SK-N-SH treated with all-trans-retinoic acid at 6 μM for 48 hours (cell line): ENCODE measurements around the gene KRT71.

Source experiments
- ATAC-seq: fragments of 200-7000 bp; cut with Tn5 transposase; 3 replicates; pipeline ENCODE4 v1.9.1; 2020; ENCODE audit warnings: mild to moderate bottlenecking, moderate library complexity
- ARNTL ChIP-seq: fragments of 450-650 bp; formaldehyde crosslinking; IDR thresholded peaks from 2 replicates; pipeline ENCODE4 v1.5.0; 2020; ENCODE audit warnings: low read depth, mild to moderate bottlenecking, moderate library complexity, borderline replicate concordance
- BACH2 ChIP-seq: fragments of 250-450 bp; sonication (Bioruptor Pico); IDR thresholded peaks from 2 replicates; pipeline ENCODE4 v1.9.0; 2021; ENCODE audit warnings: mild to moderate bottlenecking, borderline replicate concordance
- CSDC2 ChIP-seq: fragments of 250-450 bp; sonication (Bioruptor Pico); IDR thresholded peaks from 2 replicates; pipeline ENCODE4 v1.5.0; 2020; ENCODE audit warnings: mild to moderate bottlenecking, moderate library complexity
- ESRRG ChIP-seq: fragments of 250-450 bp; sonication (Bioruptor Pico); IDR thresholded peaks from 2 replicates; pipeline ENCODE4 v1.6.1; 2021; ENCODE audit warnings: mild to moderate bottlenecking
- ISL1 ChIP-seq: fragments of 250-450 bp; sonication (Bioruptor Pico); IDR thresholded peaks from 2 replicates; pipeline ENCODE4 v2.1.2; 2022; ENCODE audit warnings: mild to moderate bottlenecking, moderate library complexity
- OSR1 ChIP-seq: fragments of 250-450 bp; sonication (Bioruptor Pico); IDR thresholded peaks from 2 replicates; pipeline ENCODE4 v1.8.0; 2022; ENCODE audit warnings: moderate library complexity, mild to moderate bottlenecking, inconsistent platforms
- PPARA ChIP-seq: fragments of 250-450 bp; sonication (Bioruptor Pico); IDR thresholded peaks from 2 replicates; pipeline ENCODE4 v1.5.0; 2020; ENCODE audit warnings: mild to moderate bottlenecking, borderline replicate concordance
- RARB ChIP-seq: fragments of 250-450 bp; sonication (Bioruptor Pico); IDR thresholded peaks from 2 replicates; pipeline ENCODE4 v1.8.0; 2021; ENCODE audit warnings: mild to moderate bottlenecking, moderate library complexity
- SNAI2 ChIP-seq: fragments of 250-450 bp; sonication (Bioruptor Pico); IDR thresholded peaks from 2 replicates; pipeline ENCODE4 v1.5.0; 2020; ENCODE audit warnings: mild to moderate bottlenecking, moderate library complexity
- TCF4 ChIP-seq: fragments of 250-450 bp; sonication (Bioruptor Pico); IDR thresholded peaks from 2 replicates; pipeline ENCODE4 v1.8.0; 2021; ENCODE audit warnings: mild to moderate bottlenecking, moderate library complexity, borderline replicate concordance
- ZFP3 ChIP-seq: fragments of 250-450 bp; sonication (Bioruptor Pico); IDR thresholded peaks from 2 replicates; pipeline ENCODE4 v1.5.0; 2020; ENCODE audit warnings: mild to moderate bottlenecking, moderate library complexity
- ZFP30 ChIP-seq: fragments of 450-650 bp; formaldehyde crosslinking; IDR thresholded peaks from 2 replicates; pipeline ENCODE4 v1.5.0; 2022; ENCODE audit warnings: mild to moderate bottlenecking, moderate library complexity
- ZNF565 ChIP-seq: fragments of 450-650 bp; formaldehyde crosslinking; conservative IDR thresholded peaks from 2 replicates; pipeline ENCODE4 v1.5.0; 2020; ENCODE audit warnings: low read depth, mild to moderate bottlenecking, moderate library complexity
- ZNF70 ChIP-seq: fragments of 450-650 bp; formaldehyde crosslinking; IDR thresholded peaks from 2 replicates; pipeline ENCODE4 v1.5.0; 2020; ENCODE audit warnings: mild to moderate bottlenecking, moderate library complexity
- ZNF8 ChIP-seq: fragments of 450-650 bp; formaldehyde crosslinking; IDR thresholded peaks from 2 replicates; pipeline ENCODE4 v1.5.0; 2020; ENCODE audit warnings: mild to moderate bottlenecking, moderate library complexity
- TF ChIP-seq, protein P1 (sequence below): fragments of 250-450 bp; sonication (Bioruptor Pico); IDR thresholded peaks from 2 replicates; pipeline ENCODE4 v1.5.1; 2020; ENCODE audit warnings: low read depth, mild to moderate bottlenecking, moderate library complexity
- TF ChIP-seq, protein P2 (sequence below): fragments of 250-450 bp; sonication (Bioruptor Pico); IDR thresholded peaks from 2 replicates; pipeline ENCODE4 v1.8.0; 2021; ENCODE audit warnings: low read depth, mild to moderate bottlenecking, moderate library complexity, borderline replicate concordance
- TF ChIP-seq, protein P3 (sequence below): fragments of 250-450 bp; sonication (Bioruptor Pico); IDR thresholded peaks from 2 replicates; pipeline ENCODE4 v1.5.1; 2021; ENCODE audit warnings: mild to moderate bottlenecking, moderate library complexity
- TF ChIP-seq, protein P4 (sequence below): fragments of 250-450 bp; sonication (Bioruptor Pico); IDR thresholded peaks from 2 replicates; pipeline ENCODE4 v1.8.0; 2020; ENCODE audit warnings: mild to moderate bottlenecking, moderate library complexity, borderline replicate concordance
- TF ChIP-seq, protein P5 (sequence below): fragments of 250-450 bp; sonication (Bioruptor Pico); IDR thresholded peaks from 2 replicates; pipeline ENCODE4 v1.5.0; 2020; ENCODE audit warnings: mild to moderate bottlenecking, moderate library complexity

Gene KRT71

DNA sequence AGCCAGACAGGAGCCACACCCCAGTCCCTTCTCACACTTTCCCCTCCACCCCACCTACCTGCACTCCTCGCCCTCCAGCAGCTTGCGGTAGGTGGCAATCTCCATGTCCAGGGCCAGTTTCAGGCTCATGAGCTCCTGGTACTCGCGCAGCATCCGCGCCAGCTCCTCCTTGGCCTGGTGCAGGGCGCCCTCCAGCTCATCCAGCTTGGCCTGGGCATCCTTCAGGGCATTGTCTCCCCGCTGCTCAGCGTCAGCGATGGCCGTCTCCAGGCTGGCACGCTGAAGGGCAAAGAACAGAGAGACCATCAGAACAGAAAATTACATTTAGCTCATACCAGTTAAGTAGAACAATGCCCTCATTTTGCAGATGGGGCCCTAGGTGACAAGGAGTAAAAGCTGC is 15.2 kb upstream of the KRT71 start:
- no peak for ATAC-seq
- TF ChIP-seq ARNTL (CRISPR knock-in tag) (no peak), CSDC2 (no peak), ZFP3 (CRISPR knock-in tag) (no peak), BACH2 (CRISPR knock-in tag) (no peak), ZFP30 (CRISPR knock-in tag) (no peak), RARB (CRISPR knock-in tag) (no peak), OSR1 (CRISPR knock-in tag) (no peak), PPARA (CRISPR knock-in tag) (no peak), ESRRG (CRISPR knock-in tag) (no peak), SNAI2 (CRISPR knock-in tag) (no peak)
- TF ChIP-seq, protein P1, sequence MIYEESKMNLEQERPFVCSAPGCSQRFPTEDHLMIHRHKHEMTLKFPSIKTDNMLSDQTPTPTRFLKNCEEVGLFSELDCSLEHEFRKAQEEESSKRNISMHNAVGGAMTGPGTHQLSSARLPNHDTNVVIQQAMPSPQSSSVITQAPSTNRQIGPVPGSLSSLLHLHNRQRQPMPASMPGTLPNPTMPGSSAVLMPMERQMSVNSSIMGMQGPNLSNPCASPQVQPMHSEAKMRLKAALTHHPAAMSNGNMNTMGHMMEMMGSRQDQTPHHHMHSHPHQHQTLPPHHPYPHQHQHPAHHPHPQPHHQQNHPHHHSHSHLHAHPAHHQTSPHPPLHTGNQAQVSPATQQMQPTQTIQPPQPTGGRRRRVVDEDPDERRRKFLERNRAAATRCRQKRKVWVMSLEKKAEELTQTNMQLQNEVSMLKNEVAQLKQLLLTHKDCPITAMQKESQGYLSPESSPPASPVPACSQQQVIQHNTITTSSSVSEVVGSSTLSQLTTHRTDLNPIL (CRISPR knock-in tag): no peak
- TF ChIP-seq, protein P2, sequence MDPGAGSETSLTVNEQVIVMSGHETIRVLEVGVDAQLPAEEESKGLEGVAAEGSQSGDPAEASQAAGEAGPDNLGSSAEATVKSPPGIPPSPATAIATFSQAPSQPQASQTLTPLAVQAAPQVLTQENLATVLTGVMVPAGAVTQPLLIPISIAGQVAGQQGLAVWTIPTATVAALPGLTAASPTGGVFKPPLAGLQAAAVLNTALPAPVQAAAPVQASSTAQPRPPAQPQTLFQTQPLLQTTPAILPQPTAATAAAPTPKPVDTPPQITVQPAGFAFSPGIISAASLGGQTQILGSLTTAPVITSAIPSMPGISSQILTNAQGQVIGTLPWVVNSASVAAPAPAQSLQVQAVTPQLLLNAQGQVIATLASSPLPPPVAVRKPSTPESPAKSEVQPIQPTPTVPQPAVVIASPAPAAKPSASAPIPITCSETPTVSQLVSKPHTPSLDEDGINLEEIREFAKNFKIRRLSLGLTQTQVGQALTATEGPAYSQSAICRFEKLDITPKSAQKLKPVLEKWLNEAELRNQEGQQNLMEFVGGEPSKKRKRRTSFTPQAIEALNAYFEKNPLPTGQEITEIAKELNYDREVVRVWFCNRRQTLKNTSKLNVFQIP: no peak
- TF ChIP-seq, protein P3, sequence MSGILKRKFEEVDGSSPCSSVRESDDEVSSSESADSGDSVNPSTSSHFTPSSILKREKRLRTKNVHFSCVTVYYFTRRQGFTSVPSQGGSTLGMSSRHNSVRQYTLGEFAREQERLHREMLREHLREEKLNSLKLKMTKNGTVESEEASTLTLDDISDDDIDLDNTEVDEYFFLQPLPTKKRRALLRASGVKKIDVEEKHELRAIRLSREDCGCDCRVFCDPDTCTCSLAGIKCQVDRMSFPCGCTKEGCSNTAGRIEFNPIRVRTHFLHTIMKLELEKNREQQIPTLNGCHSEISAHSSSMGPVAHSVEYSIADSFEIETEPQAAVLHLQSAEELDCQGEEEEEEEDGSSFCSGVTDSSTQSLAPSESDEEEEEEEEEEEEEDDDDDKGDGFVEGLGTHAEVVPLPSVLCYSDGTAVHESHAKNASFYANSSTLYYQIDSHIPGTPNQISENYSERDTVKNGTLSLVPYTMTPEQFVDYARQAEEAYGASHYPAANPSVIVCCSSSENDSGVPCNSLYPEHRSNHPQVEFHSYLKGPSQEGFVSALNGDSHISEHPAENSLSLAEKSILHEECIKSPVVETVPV: no peak

DNA sequence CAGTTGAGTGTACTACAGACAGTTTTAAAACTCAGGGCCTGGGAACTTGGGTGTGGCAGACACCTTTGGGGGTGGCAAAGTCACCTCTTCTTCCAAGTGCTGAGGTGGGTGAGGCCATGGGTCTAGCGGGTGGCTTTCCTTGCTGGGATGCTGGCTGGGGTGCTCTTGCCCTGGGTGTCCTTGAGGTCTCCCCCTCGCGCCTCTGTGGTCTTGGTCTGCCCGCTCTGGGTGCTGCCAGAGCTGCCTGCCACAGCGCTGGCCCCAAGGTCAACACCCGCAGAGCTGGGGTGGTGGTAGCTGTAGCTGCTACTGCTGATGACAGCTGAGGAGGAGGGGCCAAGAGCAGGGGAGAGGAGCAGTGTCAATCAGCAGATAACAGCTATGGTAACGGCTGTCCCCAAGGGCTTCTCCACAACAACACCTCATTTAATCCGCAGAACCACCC is 13.9 kb upstream of the KRT71 start:
- no peak for ATAC-seq
- no peak for TF ChIP-seq PPARA (CRISPR knock-in tag)
- TF ChIP-seq ZNF8 (CRISPR knock-in tag): no peak
- TF ChIP-seq, protein P2: no peak
- TF ChIP-seq, protein P1 (CRISPR knock-in tag): no peak
- TF ChIP-seq, protein P4, sequence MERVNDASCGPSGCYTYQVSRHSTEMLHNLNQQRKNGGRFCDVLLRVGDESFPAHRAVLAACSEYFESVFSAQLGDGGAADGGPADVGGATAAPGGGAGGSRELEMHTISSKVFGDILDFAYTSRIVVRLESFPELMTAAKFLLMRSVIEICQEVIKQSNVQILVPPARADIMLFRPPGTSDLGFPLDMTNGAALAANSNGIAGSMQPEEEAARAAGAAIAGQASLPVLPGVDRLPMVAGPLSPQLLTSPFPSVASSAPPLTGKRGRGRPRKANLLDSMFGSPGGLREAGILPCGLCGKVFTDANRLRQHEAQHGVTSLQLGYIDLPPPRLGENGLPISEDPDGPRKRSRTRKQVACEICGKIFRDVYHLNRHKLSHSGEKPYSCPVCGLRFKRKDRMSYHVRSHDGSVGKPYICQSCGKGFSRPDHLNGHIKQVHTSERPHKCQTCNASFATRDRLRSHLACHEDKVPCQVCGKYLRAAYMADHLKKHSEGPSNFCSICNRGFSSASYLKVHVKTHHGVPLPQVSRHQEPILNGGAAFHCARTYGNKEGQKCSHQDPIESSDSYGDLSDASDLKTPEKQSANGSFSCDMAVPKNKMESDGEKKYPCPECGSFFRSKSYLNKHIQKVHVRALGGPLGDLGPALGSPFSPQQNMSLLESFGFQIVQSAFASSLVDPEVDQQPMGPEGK (CRISPR knock-in tag): no peak
- no peak for TF ChIP-seq ZNF70
- TF ChIP-seq ARNTL (CRISPR knock-in tag): no peak
- TF ChIP-seq SNAI2 (CRISPR knock-in tag): no peak
- TF ChIP-seq, protein P5, sequence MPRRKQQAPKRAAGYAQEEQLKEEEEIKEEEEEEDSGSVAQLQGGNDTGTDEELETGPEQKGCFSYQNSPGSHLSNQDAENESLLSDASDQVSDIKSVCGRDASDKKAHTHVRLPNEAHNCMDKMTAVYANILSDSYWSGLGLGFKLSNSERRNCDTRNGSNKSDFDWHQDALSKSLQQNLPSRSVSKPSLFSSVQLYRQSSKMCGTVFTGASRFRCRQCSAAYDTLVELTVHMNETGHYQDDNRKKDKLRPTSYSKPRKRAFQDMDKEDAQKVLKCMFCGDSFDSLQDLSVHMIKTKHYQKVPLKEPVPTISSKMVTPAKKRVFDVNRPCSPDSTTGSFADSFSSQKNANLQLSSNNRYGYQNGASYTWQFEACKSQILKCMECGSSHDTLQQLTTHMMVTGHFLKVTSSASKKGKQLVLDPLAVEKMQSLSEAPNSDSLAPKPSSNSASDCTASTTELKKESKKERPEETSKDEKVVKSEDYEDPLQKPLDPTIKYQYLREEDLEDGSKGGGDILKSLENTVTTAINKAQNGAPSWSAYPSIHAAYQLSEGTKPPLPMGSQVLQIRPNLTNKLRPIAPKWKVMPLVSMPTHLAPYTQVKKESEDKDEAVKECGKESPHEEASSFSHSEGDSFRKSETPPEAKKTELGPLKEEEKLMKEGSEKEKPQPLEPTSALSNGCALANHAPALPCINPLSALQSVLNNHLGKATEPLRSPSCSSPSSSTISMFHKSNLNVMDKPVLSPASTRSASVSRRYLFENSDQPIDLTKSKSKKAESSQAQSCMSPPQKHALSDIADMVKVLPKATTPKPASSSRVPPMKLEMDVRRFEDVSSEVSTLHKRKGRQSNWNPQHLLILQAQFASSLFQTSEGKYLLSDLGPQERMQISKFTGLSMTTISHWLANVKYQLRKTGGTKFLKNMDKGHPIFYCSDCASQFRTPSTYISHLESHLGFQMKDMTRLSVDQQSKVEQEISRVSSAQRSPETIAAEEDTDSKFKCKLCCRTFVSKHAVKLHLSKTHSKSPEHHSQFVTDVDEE (CRISPR knock-in tag): no peak
- TF ChIP-seq ZFP30 (CRISPR knock-in tag): no peak
- TF ChIP-seq CSDC2: no peak
- TF ChIP-seq, all 23 proteins: peak for 0

DNA sequence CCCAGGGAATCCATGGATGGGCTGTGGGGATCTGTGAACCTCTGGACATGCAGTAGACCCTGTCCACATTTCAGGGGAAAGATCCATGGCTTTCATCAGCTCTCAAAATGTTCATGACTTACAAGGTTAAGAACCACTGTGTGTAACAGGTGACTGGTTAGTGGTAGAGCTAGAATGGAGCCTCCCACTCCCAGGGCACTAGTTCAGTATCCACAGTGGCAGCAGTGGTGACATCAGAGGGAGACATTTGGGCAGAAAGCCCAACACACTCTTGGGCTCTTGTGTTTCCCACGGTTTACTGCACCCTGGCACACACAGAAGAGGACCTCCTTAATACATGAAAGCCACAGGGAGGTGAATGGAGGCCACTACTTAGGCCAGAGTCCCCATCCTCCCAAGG is 11.6 kb upstream of the KRT71 start:
- ATAC-seq: no peak
- TF ChIP-seq TCF4 (CRISPR knock-in tag) (no peak), OSR1 (CRISPR knock-in tag) (no peak), ZFP3 (CRISPR knock-in tag) (no peak), CSDC2 (no peak), ZNF565 (CRISPR knock-in tag) (no peak), ISL1 (CRISPR knock-in tag) (no peak)
- TF ChIP-seq, protein P4 (CRISPR knock-in tag): no peak
- TF ChIP-seq, protein P1 (CRISPR knock-in tag): no peak
